Gastroesophageal sphincter (tissue), 2 donors: ENCODE measurements around the gene MYOM3.

Source experiments
- POLR2A ChIP-seq, 2 donors: fragments of 450-650 bp; IDR thresholded peaks; one replicate each; pipeline ENCODE4 v1.6.1; 2017; ENCODE audit warnings: antibody characterized with exemption in 2 of 2, mild to moderate bottlenecking in 2 of 2, moderate library complexity in 1 of 2
- POLR2AphosphoS5 ChIP-seq: sonication (generic); formaldehyde crosslinking; IDR thresholded peaks from one replicate; pipeline ENCODE4 v1.6.1; 2017; ENCODE audit warnings: antibody characterized with exemption

DNA sequence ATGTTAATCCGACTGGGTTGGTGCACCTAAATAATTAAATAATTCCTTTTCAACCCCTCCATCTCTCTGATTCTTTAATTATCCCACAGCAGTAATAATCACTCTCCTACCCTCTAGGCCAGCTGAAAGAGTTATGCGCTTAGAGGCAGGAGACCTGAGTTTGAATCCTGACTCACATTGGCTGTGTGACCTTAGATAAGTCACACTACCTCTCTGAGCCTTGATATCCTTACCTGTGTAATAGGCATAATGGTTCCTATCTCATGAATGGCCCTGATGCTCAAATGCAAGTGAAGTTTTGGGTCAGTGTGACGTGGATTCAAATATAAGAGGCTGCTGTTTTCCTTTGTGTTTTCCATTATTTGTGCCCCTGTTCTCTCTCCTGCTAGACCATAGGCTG lies 8.1 kb downstream of the MYOM3 start:
- TF ChIP-seq POLR2AphosphoS5 (no peak), POLR2A (IDR thresholded peaks at IDR 0.05) (no peak)
